NCI-H1417 (cell line): ENCODE results near the gene RASIP1.
"Not testable (repeated sequence)": the region's sequence is repeated elsewhere in the genome, so short reads cannot be mapped to it uniquely, and the experiment has no call there.

Experiments
- DNase-seq, 3 experiments: peaks; one replicate each; lab custom pipeline; 2025; lab: John Stamatoyannopoulos, UW

Gene RASIP1

DNA sequence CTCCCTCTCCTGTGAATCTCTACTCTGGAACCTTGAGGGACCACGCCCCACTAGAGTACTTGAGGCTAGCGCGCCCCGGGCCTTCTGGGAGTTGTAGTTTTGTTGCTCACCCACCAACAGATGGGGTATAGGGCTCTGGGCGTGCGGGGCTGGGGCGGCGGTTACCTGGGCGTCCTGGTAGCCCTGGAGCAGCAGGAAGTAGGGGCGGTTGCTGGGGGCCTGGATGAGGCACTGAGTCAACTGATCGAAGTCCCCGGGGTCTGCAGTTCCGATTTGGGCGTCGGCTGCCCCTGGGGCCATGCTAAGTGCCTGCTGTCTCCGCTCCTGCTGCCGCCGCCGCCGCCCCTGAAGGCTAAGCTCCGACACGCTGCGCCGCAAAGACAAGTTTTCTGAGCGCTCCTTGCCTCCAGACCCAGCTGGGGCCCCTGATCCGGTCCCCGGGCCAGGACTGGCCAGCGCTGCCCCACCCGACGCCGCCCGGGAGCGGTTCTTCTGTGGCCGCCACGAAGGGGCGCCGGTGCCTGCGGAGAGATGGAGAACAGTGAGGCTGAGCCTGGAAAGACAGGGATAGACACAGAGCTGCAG is 5.3 kb downstream of the RASIP1 start:
- DNase-seq = peak in 1 of 3 experiments; percentile 87

DNA sequence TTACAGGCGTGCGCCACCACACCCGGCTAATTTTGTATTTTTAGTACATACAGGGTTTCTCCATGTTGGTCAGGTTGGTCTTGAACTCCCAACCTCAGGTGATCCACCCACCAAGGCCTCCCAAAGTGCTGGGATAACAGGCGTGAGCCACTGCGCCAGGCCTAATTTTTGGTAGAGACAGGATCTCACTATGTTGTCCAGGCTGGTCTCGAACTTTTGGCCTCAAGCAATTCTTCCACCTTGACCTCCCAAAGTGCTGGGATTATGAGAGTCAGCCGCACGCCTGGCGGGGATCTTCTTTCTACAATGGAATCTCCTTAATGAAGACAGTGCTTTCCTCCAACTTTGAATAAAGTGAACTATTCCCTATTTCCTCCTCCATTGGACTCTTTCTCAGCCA is 5.8 kb downstream of the RASIP1 start:
- no peak for DNase-seq

DNA sequence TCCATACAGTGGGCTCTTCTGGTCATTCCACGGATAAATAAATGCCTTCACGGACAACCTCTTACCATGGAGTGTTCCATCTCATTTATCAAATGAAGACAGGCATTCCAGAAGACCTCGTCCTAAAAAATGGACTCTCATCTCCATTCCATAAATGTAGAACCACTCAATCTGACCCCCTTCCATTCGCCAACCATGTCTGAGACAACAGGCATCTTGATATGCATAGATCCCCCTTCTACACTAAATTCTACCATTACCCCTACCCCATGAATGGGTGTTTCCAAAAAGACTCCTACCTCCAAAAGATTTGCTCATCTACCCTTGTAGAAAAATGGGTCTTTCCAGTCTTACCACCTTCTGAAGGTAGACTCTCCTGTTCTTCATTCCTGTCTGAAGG is 9.0 kb downstream of the RASIP1 start:
- DNase-seq = no peak

DNA sequence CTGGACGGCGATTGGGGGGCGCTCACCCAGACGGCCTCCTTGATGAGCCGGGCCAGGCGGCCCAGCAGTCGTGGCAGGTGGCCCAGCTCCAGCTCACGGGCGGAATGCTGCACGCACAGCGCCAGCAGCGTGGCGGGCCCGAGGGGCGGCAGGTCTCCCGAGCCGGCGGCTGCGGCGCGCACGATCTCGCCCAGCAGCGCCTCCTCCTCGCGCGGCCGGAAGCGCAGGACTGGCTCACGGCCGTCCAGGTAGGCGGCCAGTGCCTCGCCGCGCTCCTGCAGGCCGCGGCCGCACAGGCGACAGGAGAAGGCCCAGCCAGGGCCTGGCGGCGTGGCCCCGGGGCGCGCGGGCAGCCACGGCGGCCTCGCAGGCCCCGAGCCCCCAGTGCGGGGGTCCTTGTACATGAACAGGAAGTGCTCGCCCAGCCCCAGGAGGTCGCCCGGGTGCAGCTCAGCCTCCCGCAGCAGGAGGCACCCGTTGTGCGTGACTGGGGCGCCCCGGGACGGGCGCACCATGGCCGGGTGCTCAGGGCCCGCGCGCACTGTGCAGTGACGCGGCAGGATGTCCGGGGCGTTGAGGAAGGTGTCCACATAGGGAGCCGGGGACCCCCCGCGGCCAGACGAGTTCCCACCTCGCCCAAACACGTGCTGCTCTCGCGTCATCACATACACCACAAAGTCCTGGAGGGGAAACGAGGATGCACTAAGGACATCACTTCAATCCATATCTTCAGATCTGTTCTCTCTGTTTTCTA is 11.3 kb downstream of the RASIP1 start:
- no peak for DNase-seq

DNA sequence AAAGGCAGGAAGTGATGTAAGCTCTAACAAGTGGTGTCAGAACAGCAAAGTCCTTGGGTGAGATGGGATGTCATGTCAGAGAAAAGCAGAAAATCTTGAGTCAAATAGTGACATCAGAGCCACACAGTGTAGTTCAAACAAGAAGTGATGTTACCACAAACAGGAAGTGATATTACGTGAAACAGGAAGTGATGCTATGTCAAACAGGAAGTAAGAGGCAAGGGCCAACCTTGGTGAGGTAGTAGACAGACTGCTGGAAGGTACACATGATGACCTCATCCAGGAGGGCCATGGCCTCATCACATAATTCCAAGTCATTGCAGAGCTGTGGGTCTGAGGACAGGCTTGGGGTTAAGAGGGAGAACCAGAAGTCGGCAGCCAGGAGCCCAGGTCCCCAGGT is 13.9 kb downstream of the RASIP1 start:
- no peak for DNase-seq

DNA sequence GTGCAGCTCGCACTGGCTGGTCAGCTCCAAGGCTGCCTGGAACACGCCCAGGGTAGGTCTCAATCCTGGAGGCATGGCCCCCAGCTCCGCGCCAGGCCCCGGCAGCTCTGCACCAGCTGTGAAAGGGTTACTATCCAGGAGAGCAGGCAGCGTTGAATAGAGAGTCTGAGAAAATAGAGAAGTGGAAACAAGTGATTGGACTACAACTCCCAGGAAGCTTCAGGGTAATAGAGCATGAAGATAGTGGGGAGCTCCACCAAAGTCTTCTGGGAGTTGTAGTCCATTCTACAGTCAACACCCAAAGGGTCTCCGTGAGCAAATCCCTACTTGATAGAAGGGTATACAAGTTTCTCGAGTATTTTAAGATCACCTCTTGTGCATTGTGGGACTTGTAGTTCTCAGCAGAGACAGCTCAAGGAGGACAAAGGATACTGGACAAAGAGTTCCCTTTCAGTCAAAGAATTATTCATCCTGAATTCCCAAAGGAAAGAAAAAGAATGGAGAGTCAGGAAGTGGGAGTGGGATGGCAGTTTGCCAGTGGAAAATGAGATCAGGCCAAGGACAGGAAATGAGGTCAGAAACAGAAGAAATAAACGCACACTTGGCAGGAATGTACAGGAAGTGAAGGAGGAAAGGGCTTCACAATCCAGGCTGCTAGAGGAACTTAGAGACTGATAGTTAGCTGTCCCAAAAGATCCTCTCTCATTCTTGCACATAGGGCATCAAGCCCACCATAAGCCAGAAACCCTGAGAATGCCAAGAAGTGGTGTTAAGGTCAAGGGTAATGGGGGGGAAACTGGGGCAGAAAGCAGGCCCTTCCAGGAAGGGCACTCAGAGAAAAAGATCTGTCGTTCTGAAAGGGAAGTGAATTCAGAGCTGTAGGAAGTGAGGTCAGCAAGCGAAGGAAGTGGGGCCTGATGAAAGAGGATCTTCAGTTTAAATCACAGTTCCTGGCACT is 15.3 kb downstream of the RASIP1 start:
- peak in 2 of 3 experiments; percentile 36 to 46 for DNase-seq

DNA sequence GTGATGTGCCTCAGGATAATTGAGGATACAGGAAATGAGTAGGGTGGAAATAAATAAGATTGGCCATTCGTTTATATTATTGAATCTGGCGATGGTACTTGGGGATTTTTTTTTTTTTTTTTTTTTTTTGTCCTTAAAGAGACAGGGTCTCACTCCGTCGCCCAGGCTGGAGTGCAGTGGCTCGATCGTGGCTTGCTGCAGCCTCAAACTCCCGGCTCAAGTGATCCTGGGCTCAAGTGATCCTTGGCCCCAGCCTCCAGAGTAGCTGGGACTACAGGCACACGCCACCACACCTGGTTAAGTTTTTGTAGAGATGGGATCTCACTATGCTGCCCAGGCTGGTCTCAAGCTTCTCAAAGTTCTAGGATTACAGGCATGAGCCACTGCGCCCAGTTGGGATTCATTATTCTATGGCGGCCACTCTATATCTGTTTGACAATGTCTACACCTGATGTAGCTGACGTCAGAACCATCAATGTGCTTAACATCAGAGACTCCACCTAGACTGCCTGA is 18.2 kb downstream of the RASIP1 start:
- DNase-seq = no peak

DNA sequence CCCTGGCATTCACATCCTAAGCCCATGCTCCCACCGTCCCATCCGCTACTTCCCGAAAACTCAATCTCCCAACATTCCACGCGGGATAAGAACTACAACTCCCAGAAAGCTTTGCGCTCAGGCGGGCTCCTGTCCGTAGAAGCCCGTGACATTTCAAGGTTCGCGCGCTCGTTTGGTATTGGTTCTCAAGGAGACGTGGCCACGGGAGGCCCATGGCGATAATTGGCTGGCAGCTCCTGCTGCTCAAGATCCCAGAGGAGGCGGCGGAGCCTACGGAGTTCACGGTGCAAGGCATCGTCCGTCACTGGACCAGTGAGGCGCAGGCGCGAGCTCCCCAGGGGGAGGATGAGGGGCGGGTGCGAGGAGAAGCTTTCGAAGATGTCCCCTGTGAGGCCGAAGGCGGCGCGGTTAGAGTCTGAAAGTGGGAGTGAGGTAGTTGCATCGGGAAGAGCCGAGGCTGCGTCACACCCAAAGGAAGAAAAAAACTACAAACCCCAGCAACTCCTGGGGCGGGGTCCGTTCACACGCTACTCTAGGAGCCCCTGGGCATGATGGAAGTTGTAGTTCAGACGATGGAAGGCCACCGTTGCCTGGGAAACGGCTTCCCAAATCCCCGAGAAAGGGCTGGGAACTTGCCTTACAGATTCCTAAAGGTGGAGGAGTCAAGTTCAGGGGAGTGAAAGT is 19.7 kb downstream of the RASIP1 start:
- DNase-seq = peak; percentile 97 to 100 (median 99)

DNA sequence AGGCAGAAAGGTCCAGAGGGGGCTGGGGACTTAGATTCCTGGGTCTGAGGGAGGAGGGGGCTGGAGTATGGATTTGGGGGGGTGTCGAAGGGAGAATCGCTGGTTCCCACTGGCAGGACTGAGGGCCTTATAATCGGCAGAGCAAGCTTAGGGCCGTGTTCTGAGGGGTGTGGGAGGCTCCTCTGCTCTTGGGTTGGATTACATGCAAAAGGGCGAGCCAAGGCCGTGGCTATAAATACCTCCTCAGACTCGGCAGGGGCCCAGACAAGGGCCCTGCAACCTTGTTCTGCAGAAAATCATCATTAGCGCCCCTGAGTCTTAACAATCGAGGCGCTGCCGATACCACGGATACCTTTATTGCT is 20.2 kb downstream of the RASIP1 start:
- DNase-seq = no peak

DNA sequence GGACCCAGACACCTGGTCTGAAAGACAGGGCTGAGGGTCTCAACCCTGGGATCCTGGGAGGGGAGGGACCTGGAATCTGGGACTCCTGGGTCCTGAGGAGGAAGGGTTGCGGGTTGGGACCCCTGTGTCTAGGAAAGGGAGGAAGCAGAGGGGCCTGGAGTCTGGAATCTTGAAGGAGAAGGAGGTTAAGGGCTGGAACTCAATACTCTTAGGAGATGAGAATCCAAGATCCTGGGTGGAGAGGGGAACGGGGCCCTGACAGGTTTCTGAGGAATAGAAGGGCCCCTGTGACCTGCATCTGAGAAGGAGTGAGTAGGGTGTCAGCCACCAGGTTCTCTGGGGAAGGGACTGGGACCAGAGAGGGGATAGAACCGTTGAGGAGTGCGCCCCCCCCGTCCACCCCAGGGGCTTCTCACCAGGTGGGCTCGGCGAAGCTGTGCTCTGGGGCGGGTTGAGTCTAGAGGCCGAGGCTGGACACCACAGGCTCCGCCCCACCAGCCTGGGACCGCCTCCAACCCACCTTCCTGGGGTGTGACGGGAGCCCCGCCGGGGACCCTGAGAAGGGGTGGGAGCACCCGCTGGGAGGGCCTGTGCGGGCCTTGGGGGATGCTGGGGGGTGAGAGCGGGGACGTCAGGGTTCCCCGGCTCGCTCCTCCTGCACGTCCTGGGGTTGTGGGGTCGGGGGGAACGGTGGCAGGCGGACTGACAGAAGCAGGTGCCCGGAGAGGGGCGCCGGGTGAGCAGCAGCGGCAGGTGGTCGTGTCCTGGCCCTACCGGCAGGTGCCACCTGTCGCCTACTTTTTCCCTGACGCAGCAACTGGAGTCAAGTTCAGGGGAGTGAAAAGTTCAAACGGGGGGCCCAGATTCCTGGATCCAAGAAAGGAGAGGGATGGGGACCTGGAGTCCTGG is 20.9 kb downstream of the RASIP1 start, which contains the start of gene MAMSTR:
Gene MAMSTR (minus strand): TSS at position 463 of the 909 bp plus-strand sequence. CDS start 694 bp downstream, outside the sequence.
- no peak for DNase-seq

DNA sequence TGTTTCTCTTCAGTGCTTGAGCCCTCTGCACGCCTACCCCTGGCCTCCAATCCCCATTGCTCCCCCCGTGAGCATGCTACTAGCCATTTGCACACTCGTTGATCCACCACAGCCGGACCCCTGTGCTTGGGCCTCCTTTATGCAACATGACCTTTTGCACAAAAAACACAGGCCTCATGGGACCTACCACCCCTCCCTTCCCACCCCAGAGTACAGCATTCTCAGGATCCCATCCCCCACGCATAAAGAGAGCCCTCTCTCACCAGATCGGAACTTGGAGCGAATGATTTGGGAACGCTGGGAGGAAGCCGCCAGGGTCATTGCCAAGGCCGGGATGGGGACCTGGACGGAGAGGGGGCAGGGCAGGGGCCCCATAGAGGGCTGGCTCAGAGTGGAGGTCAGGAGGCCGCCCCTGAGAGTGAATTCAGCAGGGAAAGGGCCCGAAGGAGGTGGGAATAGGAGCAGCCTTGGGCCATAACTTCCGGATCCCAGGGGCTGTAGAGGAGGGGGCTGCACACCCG is 21.6 kb downstream of the RASIP1 start:
- no peak for DNase-seq

DNA sequence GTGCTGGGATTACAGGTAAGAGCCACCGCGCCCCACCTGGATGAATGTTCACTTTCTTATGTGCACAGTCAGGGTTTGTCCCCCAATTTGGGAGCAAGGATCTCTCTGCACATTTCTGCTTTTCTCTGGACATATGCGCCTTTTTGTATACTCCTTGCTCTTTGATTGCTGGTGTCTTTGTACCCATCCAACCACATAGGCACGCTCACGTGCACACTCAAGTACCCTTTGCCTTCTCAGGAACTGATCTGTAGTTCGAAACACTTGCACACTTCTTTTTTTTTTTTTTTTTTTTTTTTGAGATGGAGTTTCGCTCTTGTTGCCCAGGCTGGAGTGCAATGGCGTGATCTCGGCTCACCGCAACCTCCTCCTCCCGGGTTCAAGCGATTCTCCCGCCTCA is 22.3 kb downstream of the RASIP1 start:
- DNase-seq = not testable (repeated sequence)

DNA sequence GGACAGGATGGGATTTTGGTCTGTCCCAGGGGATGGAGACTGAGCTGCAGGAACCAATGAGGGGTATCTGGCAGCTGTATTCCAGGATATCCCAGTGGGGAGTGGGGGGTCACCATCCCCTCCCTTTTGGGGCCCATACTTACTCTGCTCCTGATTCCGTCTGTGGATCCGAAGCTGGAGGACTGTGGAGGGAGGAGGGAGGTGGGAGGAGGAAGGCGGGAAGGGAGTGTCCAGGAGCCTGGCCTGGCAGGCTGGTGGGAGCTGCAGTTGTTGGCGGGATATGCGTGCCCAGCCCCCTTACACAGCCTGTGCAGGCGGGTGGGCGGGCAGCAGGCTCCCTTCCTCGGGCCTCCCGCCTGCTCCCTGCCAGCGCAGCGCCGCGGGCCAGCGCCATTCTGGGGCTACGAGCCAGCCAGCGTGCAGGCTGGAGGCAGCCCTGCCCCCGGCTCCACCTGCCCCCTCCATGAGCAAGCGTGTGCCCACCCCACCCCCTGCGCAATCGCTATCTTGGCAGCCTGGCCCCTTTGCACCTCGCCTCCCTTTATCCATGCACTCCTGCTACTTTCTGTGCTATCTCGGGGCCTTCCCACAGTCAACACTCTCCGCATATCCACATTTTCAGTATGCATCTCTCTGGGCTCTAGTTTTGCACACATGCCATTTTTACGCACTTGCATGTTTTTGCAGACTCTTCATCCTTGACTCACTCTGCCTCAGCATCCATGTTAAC is 23.7 kb downstream of the RASIP1 start:
- DNase-seq = peak in 2 of 3 experiments; percentile 35 to 65

DNA sequence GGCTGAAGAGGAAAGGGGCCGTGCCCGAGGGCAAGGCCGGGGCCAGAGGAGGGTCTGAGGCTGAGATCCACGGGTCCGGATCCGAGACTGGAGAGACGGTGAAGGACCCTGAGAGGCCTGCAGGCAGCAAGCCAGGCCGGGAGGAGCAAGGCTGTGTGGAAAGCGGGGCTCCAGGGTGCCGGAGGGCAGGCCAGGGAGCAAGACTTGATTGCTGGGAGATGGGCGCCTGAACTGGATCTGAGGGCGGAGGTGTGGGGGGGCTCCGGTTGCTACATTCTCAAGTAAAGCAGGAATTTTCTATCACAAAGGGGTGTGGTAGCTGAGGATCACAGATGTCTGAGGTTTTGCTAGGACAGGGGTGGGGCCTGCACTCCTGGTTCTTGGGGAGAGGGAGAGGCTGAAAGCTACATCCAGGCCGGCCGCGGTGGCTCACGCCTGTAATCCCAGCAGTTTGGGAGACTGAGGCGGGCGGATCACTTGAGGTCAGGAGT is 24.7 kb downstream of the RASIP1 start:
- no peak for DNase-seq

DNA sequence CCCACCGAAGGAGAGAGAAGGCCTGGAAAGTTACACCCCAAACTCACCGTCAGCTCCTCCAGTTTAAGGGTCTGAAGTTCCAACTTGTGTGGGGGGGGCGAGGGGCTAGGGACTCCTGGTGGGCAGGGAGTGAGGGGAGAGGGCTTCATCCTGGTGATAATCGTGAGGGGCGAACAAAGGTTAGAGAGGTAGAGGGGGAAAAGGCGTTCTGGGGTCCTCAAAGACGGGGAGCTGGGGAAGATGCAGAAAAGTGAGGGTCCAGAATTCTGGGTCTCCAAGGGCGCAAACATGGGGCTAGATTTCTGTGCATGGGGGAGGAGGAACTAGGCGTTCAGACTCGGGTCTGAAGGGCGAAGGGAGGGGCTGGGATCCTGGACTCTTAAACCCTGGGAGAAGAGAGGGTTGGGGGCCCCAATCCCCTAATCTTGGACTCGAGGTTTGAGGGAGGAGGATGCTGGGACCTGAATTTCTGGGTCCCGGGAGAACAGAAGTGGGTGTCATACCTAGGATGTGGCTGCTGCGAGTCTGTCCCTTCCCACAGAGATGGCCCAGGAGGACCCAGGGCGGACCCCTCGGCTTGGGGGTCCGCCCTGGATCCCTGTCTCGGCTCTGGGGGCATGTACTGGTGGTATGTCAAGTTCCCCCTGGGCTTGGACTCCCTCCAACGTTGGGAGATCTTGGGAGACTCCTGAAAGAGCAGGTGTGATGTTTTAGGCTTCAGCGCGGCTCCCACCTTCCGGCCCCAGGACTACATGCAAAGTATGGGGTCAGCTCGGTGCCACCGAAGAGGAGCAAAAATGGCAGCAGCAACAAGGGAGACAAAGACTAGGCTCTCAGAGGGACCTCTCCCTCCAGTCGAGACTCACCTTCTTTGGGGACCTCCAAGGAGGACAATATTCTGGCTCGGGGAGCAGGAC is 25.4 kb downstream of the RASIP1 start:
- no peak for DNase-seq

DNA sequence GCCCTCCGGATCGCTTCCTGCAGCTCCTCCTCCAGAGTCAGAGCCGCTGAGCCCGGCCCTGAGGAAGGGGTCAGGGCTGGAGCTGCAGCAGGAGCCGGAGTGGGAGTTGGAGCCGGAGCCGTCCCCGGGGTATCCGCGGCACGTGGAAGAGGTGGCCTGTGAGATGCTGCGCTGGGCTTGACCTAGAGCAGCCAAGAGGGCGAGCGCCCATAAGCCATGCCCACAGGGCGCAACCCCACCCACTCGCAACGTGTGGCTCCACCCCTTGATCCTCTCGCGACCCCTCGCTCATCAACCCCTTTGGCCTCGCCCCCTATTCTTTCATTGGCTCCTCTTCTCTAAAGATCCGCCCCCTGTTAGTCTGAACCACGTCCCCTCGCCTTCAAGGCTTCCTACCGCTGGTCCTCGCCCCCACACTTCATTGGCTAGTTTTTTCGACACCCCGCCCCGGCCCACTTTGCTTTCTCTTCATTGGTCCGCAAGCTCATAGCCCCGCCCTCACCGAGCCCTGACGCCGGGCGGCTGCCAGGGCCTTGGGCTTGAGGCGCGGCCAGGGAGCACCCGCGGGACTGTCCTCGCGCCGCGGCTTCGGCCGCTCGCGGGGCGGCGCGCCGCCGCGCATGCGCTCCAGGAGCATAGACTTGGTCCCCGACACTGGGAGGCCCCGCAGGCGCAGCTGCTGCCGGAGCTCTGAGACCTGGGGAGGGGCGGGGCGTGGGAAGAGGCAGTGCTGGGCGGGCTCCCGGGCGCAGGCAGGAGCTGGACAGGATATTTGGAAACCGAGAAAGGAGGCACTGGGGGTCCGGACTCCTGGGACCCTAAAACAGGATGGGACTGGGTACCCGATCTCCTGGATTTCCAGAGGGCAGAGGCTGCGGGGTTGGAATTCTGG is 26.3 kb downstream of the RASIP1 start:
- DNase-seq = peak; percentile 99 to 100 (median 100)
